ENCODE data around the gene EPC2.

- TF ChIP-seq CTCF (IDR thresholded peaks at IDR 0.05) = no peak
- TF ChIP-seq POLR2A (IDR thresholded peaks at IDR 0.05) = no peak
These were observed 158.1 kb downstream of the EPC2 start for GRCh38 chr2:148802448-148803220.

All from testis (tissue), 2 donors.